Adrenal gland (tissue), 12 donors: ENCODE measurements around the gene ETV6. TPM values are rescaled to one million over a fixed set of nuclear protein-coding genes. Genes with fewer than 3 reads are reported as not detected.

Experiments
- DNase-seq, 7 donors: peaks; one replicate each; pipeline ENCODE4 v3.0.0-alpha.2; 2019 to 2020
- H3K27ac ChIP-seq, 5 donors: fragments of 200-600 bp; sonication (generic) in 4 of 5; 1 replicate in 3 of 5; 2 replicates in 2 of 5; pipeline versions ENCODE4 v1.5.1 to v1.8.0; 2016 to 2020; ENCODE audit warnings: mild to moderate bottlenecking in 1 of 5
- H3K27me3 ChIP-seq: fragments of 200-600 bp; 2 replicates; pipeline ENCODE4 v1.8.0; 2021
- H3K36me3 ChIP-seq, 2 donors: fragments of 200-600 bp; replicated peaks in 1 of 2; 1 replicate in 1 of 2; 2 replicates in 1 of 2; pipeline versions ENCODE4 v1.5.1 to v1.8.0; 2018 to 2022
- H3K4me1 ChIP-seq, 2 donors: fragments of 200-600 bp; replicated peaks in 1 of 2; 1 replicate in 1 of 2; 2 replicates in 1 of 2; pipeline versions ENCODE4 v1.5.1 to v1.8.0; 2018 to 2021
- H3K4me3 ChIP-seq, 4 donors: fragments of 200-600 bp; sonication (generic) in 3 of 4; one replicate each; pipeline ENCODE4 v1.5.1; 2016 to 2018
- H3K9me3 ChIP-seq, 3 donors: fragments of 200-600 bp; sonication (generic) in 1 of 3; replicated peaks in 1 of 3; 1 replicate in 2 of 3; 2 replicates in 1 of 3; pipeline versions ENCODE4 v1.5.1 to v1.8.0; 2016 to 2021
- POLR2A ChIP-seq, 2 donors: fragments of 450-650 bp; IDR thresholded peaks; one replicate each; pipeline ENCODE4 v1.6.1; 2017; ENCODE audit warnings: antibody characterized with exemption in 2 of 2, mild to moderate bottlenecking in 2 of 2, moderate library complexity in 1 of 2
- WGBS, 4 donors: extraction: QIAGEN DNeasy Blood & Tissue Kit in 2 of 4; methylation state at CpG; one replicate each; pipeline versions ENCODE4 v1.1.5 to v1.1.7; 2013 to 2017; 5-methylcytosine and 5-hydroxymethylcytosine counted together
- intact Hi-C, 2 donors: fragments of 100-400 bp; cut with DNase I; formaldehyde crosslinking; loops; one replicate each; pipeline versions ENCODE4 v1.14.1 to v1.15.0; 2022 to 2023
- polyA plus RNA-seq, 3 donors: library from polyadenylated mRNA; stranded (reverse); fragments of 200-250 nt in 2 of 3; fragments of 350-450 nt in 1 of 3; fragmentation: Illumina TruSeq in 1 of 3; extraction: RNeasy Lipid Tissue Mini Kit (QIAGEN cat#74804) in 1 of 3; gene quantifications; one replicate each; pipeline ENCODE4 v1.2.3, GENCODE V29; 2013 to 2014
- total RNA-seq, 9 donors: library from RNA; depleted of rRNA in 4 of 9; stranded (reverse); fragments of >200 nt in 4 of 9; fragments of 120-200 nt in 1 of 9; fragmentation: NEBNext Ultra II Directional in 1 of 9; extraction: Animal tissue kit (Norgen Biotek cat#: 25700) in 1 of 9; gene quantifications; one replicate each; pipeline versions ENCODE4 v1.1.0 to v1.2.4, GENCODE V29; 2013 to 2023
- TF ChIP-seq, protein P1 (sequence below), 6 experiments: fragments of 450-650 bp in 4 of 6; fragments of 200-600 bp in 2 of 6; sonication (generic) in 1 of 6; IDR thresholded peaks; 1 replicate in 5 of 6; 2 replicates in 1 of 6; pipeline versions ENCODE4 v1.5.1 to v1.8.0; 2016 to 2021; ENCODE audit warnings: antibody characterized with exemption in 6 of 6, mild to moderate bottlenecking in 2 of 6, moderate library complexity in 1 of 6
- donor health status: healthy with polysubstance abuse.
- donor health status: Bipolar disorder and iron deficiency.
- donor health status: DM: yes; HTN: yes; CAD: no.
- donor health status: DM: no; HTN: no; CAD: no.
- donor health status: DM: no; HTN: no; CAD: no.
- donor health status: DM: yes; HTN: yes; CAD: no.

The ETV6 gene
- total and polyA plus RNA-seq, 12 donors = 9.6 to 46.6 (median 19.5) TPM

GRCh38 chr12:11820476-11820875, 171.0 kb downstream of the ETV6 start:
- intact Hi-C loops = no loop called here
- Histone ChIP-seq H3K27ac (no peak overlapping the region), H3K4me3 (no peak overlapping the region), H3K36me3 (no peaks in the 10 kb centered on the region), H3K4me1 (peaks cover 0 to 18% of the 10 kb centered on the region in 2 donors), H3K27me3 (no peaks in the 10 kb centered on the region), H3K9me3 (no peaks in the 10 kb centered on the region)
- 93 to 98% (median 97%) methylated on average over 3 of the region's 3 CpGs for WGBS, 4 donors
- TF ChIP-seq, protein P1, sequence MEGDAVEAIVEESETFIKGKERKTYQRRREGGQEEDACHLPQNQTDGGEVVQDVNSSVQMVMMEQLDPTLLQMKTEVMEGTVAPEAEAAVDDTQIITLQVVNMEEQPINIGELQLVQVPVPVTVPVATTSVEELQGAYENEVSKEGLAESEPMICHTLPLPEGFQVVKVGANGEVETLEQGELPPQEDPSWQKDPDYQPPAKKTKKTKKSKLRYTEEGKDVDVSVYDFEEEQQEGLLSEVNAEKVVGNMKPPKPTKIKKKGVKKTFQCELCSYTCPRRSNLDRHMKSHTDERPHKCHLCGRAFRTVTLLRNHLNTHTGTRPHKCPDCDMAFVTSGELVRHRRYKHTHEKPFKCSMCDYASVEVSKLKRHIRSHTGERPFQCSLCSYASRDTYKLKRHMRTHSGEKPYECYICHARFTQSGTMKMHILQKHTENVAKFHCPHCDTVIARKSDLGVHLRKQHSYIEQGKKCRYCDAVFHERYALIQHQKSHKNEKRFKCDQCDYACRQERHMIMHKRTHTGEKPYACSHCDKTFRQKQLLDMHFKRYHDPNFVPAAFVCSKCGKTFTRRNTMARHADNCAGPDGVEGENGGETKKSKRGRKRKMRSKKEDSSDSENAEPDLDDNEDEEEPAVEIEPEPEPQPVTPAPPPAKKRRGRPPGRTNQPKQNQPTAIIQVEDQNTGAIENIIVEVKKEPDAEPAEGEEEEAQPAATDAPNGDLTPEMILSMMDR (IDR thresholded peaks at IDR 0.05) = no peak
- no peak for TF ChIP-seq POLR2A (IDR thresholded peaks at IDR 0.05)
- no peak for DNase-seq

- H3K36me3 ChIP-seq = no peaks in the 10 kb centered on the region
- intact Hi-C loops = no loop called here
These were observed 172.1 kb downstream of the ETV6 start for GRCh38 chr12:11821386-11822080.

DNA sequence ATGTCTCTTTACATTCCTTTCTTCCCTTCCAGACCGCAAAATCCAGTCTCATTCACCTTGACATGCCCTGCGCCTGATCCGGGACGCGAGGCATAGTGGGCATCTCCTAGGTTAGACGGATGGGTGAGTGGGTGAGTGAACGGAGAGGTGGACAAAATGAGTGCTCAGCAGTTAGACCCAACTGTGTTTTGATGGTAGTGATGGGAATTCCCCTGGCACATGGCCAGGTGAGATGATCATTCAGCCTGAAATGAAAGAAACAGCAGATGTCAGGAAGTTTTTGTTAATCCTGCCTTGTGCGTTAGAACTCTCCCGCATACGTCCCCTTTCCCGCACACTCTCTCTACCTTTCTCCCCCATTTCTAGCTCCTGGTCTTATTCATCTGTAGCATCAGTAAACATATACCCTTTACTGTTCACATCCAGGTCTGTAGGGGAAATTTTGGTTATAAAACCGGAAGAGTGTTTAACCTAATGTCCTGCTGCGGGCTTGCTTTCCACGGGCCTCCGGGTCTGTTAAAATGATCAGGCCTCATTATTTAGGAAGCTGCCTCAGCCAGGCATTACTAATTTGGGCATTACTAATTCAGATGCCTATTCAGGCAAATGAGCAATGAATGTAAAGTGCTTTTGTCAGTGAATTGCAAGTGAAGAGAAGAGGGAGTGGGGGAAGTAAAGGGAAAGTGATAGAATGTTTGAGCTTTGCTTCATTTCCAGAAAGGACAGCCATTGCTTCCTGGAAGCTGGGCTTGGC, 172.8 kb downstream of the ETV6 start:
- no peaks in the 10 kb centered on the region for H3K36me3 ChIP-seq
- H3K9me3 ChIP-seq = no peaks in the 10 kb centered on the region
- intact Hi-C loops = no loop called here
- H3K27me3 ChIP-seq = no peaks in the 10 kb centered on the region
- H3K27ac ChIP-seq = peak overlapping the region in 2 of 5 donors; percentile 49 to 60
- H3K4me3 ChIP-seq = no peak overlapping the region
- H3K4me1 ChIP-seq = peaks cover 11 to 30% of the 10 kb centered on the region in 2 donors
- peak in 3 of 7 donors; percentile 42 to 56 (median 47) for DNase-seq
- 62 to 68% (median 65%) methylated on average over 15 of the region's 15 CpGs for WGBS, 4 donors
- peak in 1 of 2 donors; percentile 17 for TF ChIP-seq POLR2A (IDR thresholded peaks at IDR 0.05)
- TF ChIP-seq, protein P1 (IDR thresholded peaks at IDR 0.05) = no peak

More at GRCh38 chr12:11821386-11822080, 172.1 kb downstream of the ETV6 start:
- no peak for DNase-seq
- peaks cover 4 to 23% of the 10 kb centered on the region in 2 donors for H3K4me1 ChIP-seq
- no peak overlapping the region for H3K4me3 ChIP-seq
- H3K27me3 ChIP-seq = no peaks in the 10 kb centered on the region
- 92 to 96% (median 95%) methylated on average over 10 of the region's 10 CpGs for WGBS, 4 donors
- no peaks in the 10 kb centered on the region for H3K9me3 ChIP-seq
- TF ChIP-seq, protein P1 (IDR thresholded peaks at IDR 0.05) = no peak
- TF ChIP-seq POLR2A (IDR thresholded peaks at IDR 0.05) = no peak
- peak overlapping the region in 1 of 5 donors; percentile 60 for H3K27ac ChIP-seq

DNA sequence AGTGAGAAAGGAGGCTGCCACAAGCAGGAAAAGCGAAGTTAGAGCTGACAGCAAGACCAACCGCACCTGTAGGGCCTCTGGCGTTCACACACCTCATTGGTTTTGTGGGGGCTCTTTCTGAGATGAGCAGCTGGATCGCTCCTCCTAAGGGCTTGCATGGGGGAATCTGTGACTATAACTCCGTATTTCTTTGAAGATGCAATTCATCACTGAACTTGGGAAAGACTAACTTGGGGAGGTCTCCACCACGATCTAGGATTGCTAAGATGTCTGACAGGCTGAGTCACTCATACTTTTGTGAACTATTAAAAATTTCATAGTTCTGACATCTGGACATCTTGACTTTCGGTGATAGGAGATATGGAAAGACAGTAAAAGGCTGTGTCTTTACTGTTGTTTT, 173.6 kb downstream of the ETV6 start:
- TF ChIP-seq, protein P1 (IDR thresholded peaks at IDR 0.05) = no peak
- no peak for TF ChIP-seq POLR2A (IDR thresholded peaks at IDR 0.05)
- H3K4me1 ChIP-seq = peaks cover 15 to 38% of the 10 kb centered on the region in 2 donors
- H3K27me3 ChIP-seq = no peaks in the 10 kb centered on the region
- intact Hi-C loops = no loop called here
- H3K4me3 ChIP-seq = no peak overlapping the region
- peak overlapping the region in 2 of 5 donors; percentile 49 to 60 for H3K27ac ChIP-seq
- H3K36me3 ChIP-seq = no peaks in the 10 kb centered on the region
- 85 to 90% (median 87%) methylated on average over 7 of the region's 7 CpGs for WGBS, 4 donors
- no peaks in the 10 kb centered on the region for H3K9me3 ChIP-seq
- no peak for DNase-seq
